ENCODE data around the gene ACSL6. TPM values are rescaled to one million over a fixed set of nuclear protein-coding genes. Genes with fewer than 3 reads are reported as not detected.

The ACSL6 gene
- total and polyA plus RNA-seq, 8 donors, result 0.45 to 1.3 (median 0.96) TPM

GRCh38 chr5:131977212-131977604, 34.2 kb downstream of the ACSL6 start:
- Histone ChIP-seq H3K9me3 (no peaks in the 10 kb centered on the region), H3K27me3 (no peaks in the 10 kb centered on the region), H3K36me3 (no peaks in the 10 kb centered on the region), H3K27ac (no peak overlapping the region), H3K4me3 (no peak overlapping the region), H3K4me1 (no peaks in the 10 kb centered on the region)
- TF ChIP-seq CTCF (IDR thresholded peaks at IDR 0.05), result no peak
- no peak for DNase-seq
- intact Hi-C loops (cut with DNase I), result no loop called here
- ATAC-seq, result no peak

- H3K27me3 ChIP-seq, result no peaks in the 10 kb centered on the region
- H3K4me1 ChIP-seq, result no peaks in the 10 kb centered on the region
- no peaks in the 10 kb centered on the region for H3K36me3 ChIP-seq
- no peak overlapping the region for H3K4me3 ChIP-seq
- DNase-seq (no peak), ATAC-seq (no peak)
- H3K9me3 ChIP-seq, result no peaks in the 10 kb centered on the region
- no peak overlapping the region for H3K27ac ChIP-seq
- TF ChIP-seq CTCF (IDR thresholded peaks at IDR 0.05), result no peak
- intact Hi-C loops (cut with DNase I), result no loop called here
Observed at GRCh38 chr5:131976414-131977211, 34.8 kb downstream of the ACSL6 start.

GRCh38 chr5:131974956-131975726, 36.3 kb downstream of the ACSL6 start:
- no peak for TF ChIP-seq CTCF (IDR thresholded peaks at IDR 0.05)
- H3K27ac ChIP-seq, result no peak overlapping the region
- no peaks in the 10 kb centered on the region for H3K4me1 ChIP-seq
- intact Hi-C loops (cut with DNase I), result no loop called here
- H3K36me3 ChIP-seq, result no peaks in the 10 kb centered on the region
- no peak overlapping the region for H3K4me3 ChIP-seq
- DNase-seq (no peak), ATAC-seq (no peak)
- no peaks in the 10 kb centered on the region for H3K27me3 ChIP-seq
- no peaks in the 10 kb centered on the region for H3K9me3 ChIP-seq

- DNase-seq, result no peak
- H3K27ac ChIP-seq, result no peak overlapping the region
- intact Hi-C loops (cut with DNase I), result no loop called here
- H3K36me3 ChIP-seq, result no peaks in the 10 kb centered on the region
- H3K4me1 ChIP-seq, result no peaks in the 10 kb centered on the region
- no peak for TF ChIP-seq CTCF (IDR thresholded peaks at IDR 0.05)
- H3K9me3 ChIP-seq, result no peaks in the 10 kb centered on the region
- ATAC-seq, result no peak
- H3K4me3 ChIP-seq, result no peak overlapping the region
- no peaks in the 10 kb centered on the region for H3K27me3 ChIP-seq
Observed at GRCh38 chr5:131974622-131974955, 36.9 kb downstream of the ACSL6 start.

GRCh38 chr5:131974016-131974415, 37.4 kb downstream of the ACSL6 start:
- intact Hi-C loops (cut with DNase I), result no loop called here

More at GRCh38 chr5:131974016-131974415, 37.4 kb downstream of the ACSL6 start:
- no peak overlapping the region for H3K4me3 ChIP-seq
- no peaks in the 10 kb centered on the region for H3K9me3 ChIP-seq
- TF ChIP-seq CTCF (IDR thresholded peaks at IDR 0.05), result no peak
- no peaks in the 10 kb centered on the region for H3K4me1 ChIP-seq
- H3K27ac ChIP-seq, result no peak overlapping the region
- ATAC-seq, result no peak
- DNase-seq, result no peak
- H3K36me3 ChIP-seq, result no peaks in the 10 kb centered on the region
- no peaks in the 10 kb centered on the region for H3K27me3 ChIP-seq
